OCI-LY3 (cell line): ENCODE results near the gene SLC28A3.
"Not testable (repeated sequence)": the region's sequence is repeated elsewhere in the genome, so short reads cannot be mapped to it uniquely, and the experiment has no call there.

Experiments
- CTCF ChIP-seq: fragments of 200-600, 300-600 bp; sonication (generic); IDR thresholded peaks from 2 replicates; pipeline ENCODE4 v1.5.1; 2014; ENCODE audit warnings: antibody characterized with exemption, low read length, low read depth
- EZH2phosphoT487 ChIP-seq: fragments of 200-600 bp; shearing (Covaris generic); IDR thresholded peaks from 2 replicates; pipeline ENCODE4 v1.6.1; 2018; ENCODE audit warnings: antibody characterized with exemption, mixed run types, low read depth

- TF ChIP-seq CTCF, EZH2phosphoT487: not testable (repeated sequence)
Observed at GRCh38 chr9:84367726-84368125, 27.2 kb upstream of the SLC28A3 start.
